Stimulated activated memory B cell treated with anti-CD40 and anti-IgM and Interleukin-4, amounts not matched to agents 10 μg/mL and 1 μg/mL and 100 μg/mL, for 72 hours (primary cell): ENCODE data around the gene PCDHGA8.
"Not testable (repeated sequence)": the region's sequence is repeated elsewhere in the genome, so short reads cannot be mapped to it uniquely, and the experiment has no call there.

Experiments used
- ATAC-seq: fragments of 150-1000 bp; cut with Tn5 transposase; 2 replicates; pipeline ENCODE4 v1.10.0; 2021
- H3K27ac Mint-ChIP-seq: one replicate; pipeline ENCODE4 v1.8.0; 2022; ENCODE audit warnings: mild to moderate bottlenecking, mixed read lengths
- H3K27me3 Mint-ChIP-seq: one replicate; pipeline ENCODE4 v1.8.0; 2022; ENCODE audit warnings: mixed read lengths
- H3K36me3 Mint-ChIP-seq: one replicate; pipeline ENCODE4 v1.8.0; 2022; ENCODE audit warnings: mixed read lengths
- H3K4me1 Mint-ChIP-seq: one replicate; pipeline ENCODE4 v1.8.0; 2022; ENCODE audit warnings: mixed read lengths
- H3K4me3 Mint-ChIP-seq: one replicate; pipeline ENCODE4 v1.8.0; 2022; ENCODE audit warnings: mild to moderate bottlenecking, moderate library complexity, mixed read lengths
- H3K9me3 Mint-ChIP-seq: one replicate; pipeline ENCODE4 v1.8.0; 2022; ENCODE audit warnings: mixed read lengths

Gene PCDHGA8

DNA sequence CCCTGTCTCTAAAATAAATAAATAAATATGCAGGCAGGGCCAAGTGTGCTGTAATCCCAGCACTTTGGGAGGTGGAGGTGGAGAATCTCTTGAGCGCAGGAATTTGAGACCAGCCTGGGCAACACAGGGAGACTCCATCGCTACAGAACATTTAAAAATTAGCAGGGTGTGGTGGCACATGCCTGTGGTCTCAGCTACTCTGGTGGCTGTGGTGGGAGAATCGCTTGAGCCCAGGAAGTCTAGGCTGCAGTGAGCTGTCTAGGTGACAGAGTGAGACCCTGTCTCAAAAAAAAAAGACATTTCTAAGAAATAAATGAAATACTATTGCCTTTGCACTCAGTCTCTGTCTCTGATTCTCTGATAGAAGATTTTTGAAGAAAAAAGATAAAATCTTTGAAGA, 19.1 kb downstream of the PCDHGA8 start:
- no peak overlapping the region for H3K27ac Mint-ChIP-seq
- peaks cover 12% of the 10 kb centered on the region for H3K9me3 Mint-ChIP-seq
- ATAC-seq: no peak
- H3K4me1 Mint-ChIP-seq: peaks cover 20% of the 10 kb centered on the region
- peaks cover 74% of the 10 kb centered on the region for H3K27me3 Mint-ChIP-seq
- no peak overlapping the region for H3K4me3 Mint-ChIP-seq
- peaks cover 12% of the 10 kb centered on the region for H3K36me3 Mint-ChIP-seq

DNA sequence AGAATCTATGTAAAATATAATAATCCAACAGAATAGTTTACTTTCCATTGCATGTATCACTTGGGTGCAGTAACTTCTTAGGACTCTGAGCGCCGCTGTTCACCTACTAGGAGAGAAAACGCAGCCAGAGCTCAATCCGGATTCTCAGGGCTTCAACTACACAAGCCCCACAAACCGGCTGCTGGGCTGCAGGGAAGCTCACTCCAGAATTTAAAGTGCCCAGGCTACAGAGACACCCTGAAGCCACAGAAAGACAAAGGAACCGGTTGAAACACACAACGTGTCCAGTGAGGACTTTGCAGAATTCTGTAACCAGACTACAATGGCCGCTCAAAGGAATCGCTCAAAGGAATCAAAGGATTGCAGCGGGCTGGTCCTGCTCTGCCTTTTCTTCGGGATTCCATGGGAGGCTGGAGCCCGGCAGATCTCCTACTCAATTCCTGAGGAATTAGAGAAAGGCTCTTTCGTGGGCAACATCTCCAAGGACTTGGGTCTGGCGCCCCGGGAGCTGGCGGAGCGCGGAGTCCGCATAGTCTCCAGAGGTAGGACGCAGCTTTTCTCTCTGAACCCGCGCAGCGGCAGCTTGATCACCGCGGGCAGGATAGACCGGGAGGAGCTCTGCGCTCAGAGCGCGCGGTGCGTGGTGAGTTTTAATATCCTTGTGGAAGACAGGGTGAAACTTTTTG, 20.6 kb downstream of the PCDHGA8 start, which contains the start of gene PCDHGA10:
PCDHGA10 (plus strand) TSS at position 134 of the 686 bp plus-strand sequence; CDS start at position 323, 189 bp downstream.
- H3K27ac Mint-ChIP-seq: peak within 1 kb of the TSS; percentile 47
- peaks cover 24% of the 10 kb centered on the region for H3K4me1 Mint-ChIP-seq
- ATAC-seq: peak; percentile 68
- H3K27me3 Mint-ChIP-seq: peaks cover 76% of the 10 kb centered on the region
- H3K4me3 Mint-ChIP-seq: peak within 1 kb of the TSS; percentile 83
- H3K36me3 Mint-ChIP-seq: peaks cover 12% of the 10 kb centered on the region
- H3K9me3 Mint-ChIP-seq: peaks cover 14% of the 10 kb centered on the region

DNA sequence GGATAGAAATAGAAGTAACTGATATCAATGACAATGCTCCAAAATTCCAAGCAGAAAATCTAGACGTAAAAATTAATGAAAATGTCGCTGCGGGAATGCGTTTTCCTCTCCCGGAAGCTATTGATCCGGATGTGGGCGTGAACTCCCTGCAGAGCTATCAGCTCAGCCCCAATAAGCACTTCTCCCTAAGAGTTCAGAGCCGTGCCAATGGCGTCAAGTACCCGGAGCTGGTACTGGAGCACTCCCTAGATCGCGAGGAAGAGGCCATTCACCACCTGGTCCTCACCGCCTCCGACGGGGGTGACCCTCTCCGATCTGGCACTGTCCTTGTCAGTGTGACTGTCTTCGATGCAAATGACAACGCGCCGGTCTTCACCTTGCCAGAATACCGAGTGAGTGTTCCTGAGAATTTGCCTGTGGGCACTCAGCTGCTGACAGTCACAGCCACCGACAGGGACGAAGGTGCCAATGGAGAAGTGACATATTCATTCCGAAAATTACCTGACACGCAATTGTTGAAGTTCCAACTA, 21.2 kb downstream of the PCDHGA8 start:
- H3K27ac Mint-ChIP-seq: peak overlapping the region; percentile 47
- H3K27me3 Mint-ChIP-seq: peaks cover 76% of the 10 kb centered on the region
- H3K9me3 Mint-ChIP-seq: peaks cover 14% of the 10 kb centered on the region
- no peak for ATAC-seq
- H3K4me1 Mint-ChIP-seq: peaks cover 25% of the 10 kb centered on the region
- H3K4me3 Mint-ChIP-seq: peak overlapping the region; percentile 83
- peaks cover 12% of the 10 kb centered on the region for H3K36me3 Mint-ChIP-seq

DNA sequence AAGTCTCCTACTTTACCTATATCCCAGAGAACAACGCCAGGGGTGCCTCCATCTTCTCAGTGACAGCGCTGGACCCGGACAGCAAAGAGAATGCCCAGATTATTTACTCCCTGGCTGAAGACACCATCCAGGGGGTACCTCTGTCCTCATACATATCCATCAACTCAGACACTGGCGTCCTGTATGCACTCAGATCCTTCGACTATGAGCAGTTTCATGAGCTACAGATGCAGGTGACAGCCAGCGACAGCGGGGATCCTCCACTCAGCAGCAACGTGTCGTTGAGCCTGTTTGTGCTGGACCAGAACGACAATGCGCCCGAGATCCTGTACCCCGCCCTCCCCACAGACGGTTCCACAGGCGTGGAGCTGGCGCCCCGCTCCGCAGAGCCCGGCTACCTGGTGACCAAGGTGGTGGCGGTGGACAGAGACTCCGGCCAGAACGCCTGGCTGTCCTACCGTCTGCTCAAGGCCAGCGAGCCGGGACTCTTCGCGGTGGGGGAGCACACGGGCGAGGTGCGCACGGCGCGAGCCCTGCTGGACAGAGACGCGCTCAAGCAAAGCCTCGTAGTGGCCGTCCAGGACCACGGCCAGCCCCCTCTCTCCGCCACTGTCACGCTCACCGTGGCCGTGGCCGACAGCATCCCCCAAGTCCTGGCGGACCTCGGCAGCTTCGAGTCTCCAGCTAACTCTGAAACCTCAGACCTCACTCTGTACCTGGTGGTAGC, 22.3 kb downstream of the PCDHGA8 start:
- Mint-ChIP-seq H3K36me3 (peaks cover 12% of the 10 kb centered on the region), H3K9me3 (peaks cover 11% of the 10 kb centered on the region), H3K27me3 (peaks cover 70% of the 10 kb centered on the region), H3K4me3 (peak overlapping the region; percentile 47), H3K4me1 (peaks cover 25% of the 10 kb centered on the region)
- not testable (repeated sequence) for H3K27ac Mint-ChIP-seq, ATAC-seq

DNA sequence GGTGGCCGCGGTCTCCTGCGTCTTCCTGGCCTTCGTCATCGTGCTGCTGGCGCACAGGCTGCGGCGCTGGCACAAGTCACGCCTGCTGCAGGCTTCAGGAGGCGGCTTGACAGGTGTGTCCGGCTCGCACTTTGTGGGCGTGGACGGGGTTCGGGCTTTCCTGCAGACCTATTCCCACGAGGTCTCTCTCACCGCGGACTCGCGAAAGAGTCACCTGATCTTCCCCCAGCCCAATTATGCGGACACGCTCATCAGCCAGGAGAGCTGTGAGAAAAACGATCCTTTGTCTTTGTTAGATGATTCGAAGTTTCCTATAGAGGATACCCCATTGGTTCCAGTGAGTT, 22.8 kb downstream of the PCDHGA8 start:
- not testable (repeated sequence) for ATAC-seq, H3K9me3 Mint-ChIP-seq, H3K27ac Mint-ChIP-seq, H3K36me3 Mint-ChIP-seq
- H3K27me3 Mint-ChIP-seq: peaks cover 64% of the 10 kb centered on the region
- peak overlapping the region; percentile 47 for H3K4me3 Mint-ChIP-seq
- H3K4me1 Mint-ChIP-seq: peaks cover 25% of the 10 kb centered on the region

DNA sequence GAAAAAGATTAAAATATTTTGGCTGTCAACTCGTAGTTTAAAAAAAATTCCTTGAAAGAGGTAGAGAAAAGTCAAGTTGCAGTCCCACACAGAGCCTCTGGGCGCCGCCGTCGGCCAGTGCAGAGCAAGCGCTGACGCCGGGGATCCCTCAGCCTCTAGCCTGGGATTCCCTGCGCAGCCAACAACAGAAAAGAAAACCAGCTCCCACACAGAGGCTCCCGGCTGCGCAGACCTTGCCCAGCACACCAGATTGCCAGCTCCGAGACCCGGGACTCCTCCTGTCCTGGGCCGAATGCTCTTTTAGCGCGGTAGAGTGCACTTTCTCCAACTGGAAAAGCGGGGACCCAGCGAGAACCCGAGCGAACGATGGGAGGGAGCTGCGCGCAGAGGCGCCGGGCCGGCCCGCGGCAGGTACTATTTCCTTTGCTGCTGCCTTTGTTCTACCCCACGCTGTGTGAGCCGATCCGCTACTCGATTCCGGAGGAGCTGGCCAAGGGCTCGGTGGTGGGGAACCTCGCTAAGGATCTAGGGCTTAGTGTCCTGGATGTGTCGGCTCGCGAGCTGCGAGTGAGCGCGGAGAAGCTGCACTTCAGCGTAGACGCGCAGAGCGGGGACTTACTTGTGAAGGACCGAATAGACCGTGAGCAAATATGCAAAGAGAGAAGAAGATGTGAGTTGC, 25.2 kb downstream of the PCDHGA8 start, which contains the start of gene PCDHGB7:
PCDHGB7 (plus strand) TSS at position 184 of the 679 bp plus-strand sequence; CDS start at position 367, 183 bp downstream.
- peak within 1 kb of the TSS; percentile 75 for H3K4me3 Mint-ChIP-seq
- H3K4me1 Mint-ChIP-seq: peaks cover 32% of the 10 kb centered on the region
- not testable (repeated sequence) for H3K27ac Mint-ChIP-seq, ATAC-seq, H3K36me3 Mint-ChIP-seq
- peaks cover 10% of the 10 kb centered on the region for H3K9me3 Mint-ChIP-seq
- peaks cover 78% of the 10 kb centered on the region for H3K27me3 Mint-ChIP-seq

DNA sequence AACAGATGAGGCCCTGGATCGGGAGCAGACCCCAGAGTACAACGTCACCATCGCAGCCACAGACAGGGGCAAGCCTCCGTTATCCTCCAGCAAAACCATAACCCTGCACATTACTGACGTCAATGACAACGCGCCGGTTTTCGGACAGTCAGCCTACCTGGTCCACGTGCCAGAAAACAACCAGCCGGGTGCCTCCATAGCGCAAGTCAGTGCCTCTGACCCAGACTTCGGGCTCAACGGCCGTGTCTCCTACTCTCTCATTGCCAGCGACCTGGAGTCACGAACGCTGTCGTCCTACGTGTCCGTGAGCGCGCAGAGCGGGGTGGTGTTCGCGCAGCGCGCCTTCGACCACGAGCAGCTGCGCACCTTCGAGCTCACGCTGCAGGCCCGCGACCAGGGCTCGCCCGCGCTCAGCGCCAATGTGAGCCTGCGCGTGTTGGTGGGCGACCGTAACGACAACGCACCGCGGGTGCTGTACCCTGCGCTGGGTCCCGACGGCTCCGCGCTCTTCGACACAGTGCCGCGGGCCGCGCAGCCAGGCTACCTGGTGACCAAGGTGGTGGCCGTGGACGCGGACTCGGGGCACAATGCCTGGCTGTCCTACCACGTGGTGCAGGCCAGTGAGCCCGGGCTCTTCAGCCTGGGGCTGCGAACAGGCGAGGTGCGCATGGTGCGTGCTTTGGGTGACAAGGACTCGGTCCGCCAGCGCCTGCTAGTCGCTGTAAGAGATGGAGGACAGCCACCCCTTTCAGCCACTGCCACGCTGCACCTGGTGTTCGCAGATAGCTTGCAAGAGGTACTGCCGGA, 26.8 kb downstream of the PCDHGA8 start:
- H3K27me3 Mint-ChIP-seq: peaks cover 78% of the 10 kb centered on the region
- H3K36me3 Mint-ChIP-seq: no peaks in the 10 kb centered on the region
- H3K4me3 Mint-ChIP-seq: no peak overlapping the region
- H3K27ac Mint-ChIP-seq: no peak overlapping the region
- peaks cover 17% of the 10 kb centered on the region for H3K4me1 Mint-ChIP-seq
- ATAC-seq: no peak
- H3K9me3 Mint-ChIP-seq: peaks cover 13% of the 10 kb centered on the region

DNA sequence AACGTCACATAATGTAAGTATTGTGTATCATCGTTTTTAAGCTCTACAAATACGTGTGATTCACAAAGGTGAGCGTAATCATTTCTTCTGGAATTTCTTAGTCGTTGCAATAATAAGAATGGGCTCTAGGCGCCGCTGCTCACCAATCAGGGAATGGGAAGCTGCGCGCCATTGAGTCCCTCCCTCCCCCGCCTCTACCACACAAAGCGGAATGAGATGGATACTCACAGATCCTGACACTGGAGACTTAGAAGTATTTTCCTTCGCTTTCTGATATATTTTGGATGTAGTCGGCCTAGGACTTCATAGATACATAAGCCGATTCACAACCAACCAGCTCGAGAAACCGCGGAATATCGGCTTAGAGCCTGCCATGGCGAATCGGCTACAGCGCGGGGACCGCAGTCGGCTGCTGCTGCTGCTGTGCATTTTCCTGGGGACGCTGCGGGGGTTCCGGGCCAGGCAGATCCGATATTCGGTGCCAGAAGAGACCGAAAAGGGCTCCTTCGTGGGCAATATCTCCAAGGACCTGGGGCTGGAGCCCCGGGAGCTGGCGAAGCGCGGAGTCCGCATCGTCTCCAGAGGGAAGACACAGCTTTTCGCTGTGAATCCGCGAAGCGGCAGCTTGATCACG, 28.5 kb downstream of the PCDHGA8 start, which contains the start of gene PCDHGA11:
PCDHGA11 (plus strand) TSS at position 197 of the 634 bp plus-strand sequence; CDS start at position 374, 177 bp downstream.
- no peaks in the 10 kb centered on the region for H3K36me3 Mint-ChIP-seq
- peaks cover 62% of the 10 kb centered on the region for H3K27me3 Mint-ChIP-seq
- no peak within 1 kb of the TSS for H3K27ac Mint-ChIP-seq
- ATAC-seq: no peak
- H3K4me1 Mint-ChIP-seq: peaks cover 12% of the 10 kb centered on the region
- H3K4me3 Mint-ChIP-seq: peak within 1 kb of the TSS; percentile 75
- H3K9me3 Mint-ChIP-seq: peaks cover 13% of the 10 kb centered on the region

DNA sequence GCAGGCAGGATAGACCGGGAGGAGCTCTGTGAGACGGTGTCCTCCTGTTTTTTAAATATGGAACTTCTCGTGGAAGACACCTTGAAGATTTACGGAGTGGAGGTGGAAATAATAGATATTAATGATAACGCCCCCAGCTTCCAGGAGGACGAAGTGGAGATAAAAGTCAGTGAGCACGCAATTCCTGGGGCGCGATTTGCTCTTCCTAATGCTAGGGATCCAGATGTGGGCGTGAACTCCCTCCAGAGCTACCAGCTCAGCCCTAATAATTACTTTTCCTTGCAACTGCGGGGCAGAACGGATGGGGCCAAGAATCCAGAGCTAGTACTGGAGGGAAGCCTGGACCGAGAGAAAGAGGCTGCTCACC, 29.0 kb downstream of the PCDHGA8 start:
- H3K36me3 Mint-ChIP-seq: no peaks in the 10 kb centered on the region
- no peak overlapping the region for H3K27ac Mint-ChIP-seq
- peaks cover 13% of the 10 kb centered on the region for H3K9me3 Mint-ChIP-seq
- peak overlapping the region; percentile 75 for H3K4me3 Mint-ChIP-seq
- peaks cover 57% of the 10 kb centered on the region for H3K27me3 Mint-ChIP-seq
- no peak for ATAC-seq
- peaks cover 12% of the 10 kb centered on the region for H3K4me1 Mint-ChIP-seq

DNA sequence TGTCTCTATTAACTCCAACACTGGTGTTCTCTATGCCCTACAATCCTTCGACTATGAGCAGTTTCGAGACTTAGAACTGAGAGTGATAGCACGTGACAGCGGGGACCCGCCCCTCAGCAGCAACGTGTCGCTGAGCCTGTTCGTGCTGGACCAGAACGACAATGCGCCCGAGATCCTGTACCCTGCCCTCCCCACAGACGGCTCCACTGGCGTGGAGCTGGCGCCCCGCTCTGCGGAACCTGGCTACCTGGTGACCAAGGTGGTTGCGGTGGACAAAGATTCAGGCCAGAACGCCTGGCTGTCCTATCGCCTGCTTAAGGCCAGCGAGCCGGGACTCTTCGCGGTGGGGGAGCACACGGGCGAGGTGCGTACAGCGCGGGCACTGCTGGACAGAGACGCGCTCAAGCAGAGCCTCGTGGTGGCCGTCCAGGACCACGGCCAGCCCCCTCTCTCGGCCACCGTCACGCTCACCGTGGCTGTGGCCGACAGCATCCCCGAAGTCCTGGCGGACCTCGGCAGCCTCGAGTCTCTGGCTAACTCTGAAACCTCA, 30.4 kb downstream of the PCDHGA8 start:
- Mint-ChIP-seq H3K27ac (no peak overlapping the region), H3K9me3 (peaks cover 13% of the 10 kb centered on the region), H3K27me3 (peaks cover 49% of the 10 kb centered on the region), H3K4me1 (peaks cover 10% of the 10 kb centered on the region), H3K4me3 (no peak overlapping the region), H3K36me3 (peaks cover 7% of the 10 kb centered on the region)
- ATAC-seq: no peak

DNA sequence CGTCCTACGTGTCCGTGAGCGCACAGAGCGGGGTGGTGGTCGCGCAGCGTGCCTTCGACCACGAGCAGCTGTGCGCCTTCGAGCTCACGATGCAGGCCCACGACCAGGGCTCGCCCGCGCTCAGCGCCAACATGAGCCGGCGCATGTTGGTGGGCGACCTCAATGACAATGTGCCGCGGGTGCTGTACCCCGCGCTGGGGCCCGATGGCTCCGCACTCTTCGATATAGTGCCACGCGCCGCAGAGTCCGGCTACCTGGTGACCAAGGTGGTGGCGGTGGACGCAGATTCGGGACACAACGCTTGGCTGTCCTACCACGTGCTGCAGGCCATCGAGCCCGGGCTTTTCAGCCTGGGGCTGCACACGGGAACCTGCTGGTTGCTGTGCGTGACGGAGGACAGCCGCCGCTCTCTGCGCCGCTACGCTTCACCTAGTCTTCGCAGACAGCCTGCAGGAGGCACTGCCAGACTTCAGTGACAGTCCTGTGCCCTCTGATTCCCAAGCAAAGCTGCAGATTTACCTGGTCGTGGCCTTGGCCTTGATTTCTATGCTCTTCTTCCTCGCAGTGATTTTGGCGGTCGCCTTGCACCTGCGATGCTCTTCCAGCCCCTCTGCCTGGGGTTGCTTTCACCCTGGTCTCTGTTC, 35.5 kb downstream of the PCDHGA8 start:
- Mint-ChIP-seq H3K4me1 (peaks cover 19% of the 10 kb centered on the region), H3K9me3 (peaks cover 8% of the 10 kb centered on the region), H3K27me3 (peaks cover 51% of the 10 kb centered on the region), H3K36me3 (peaks cover 20% of the 10 kb centered on the region), H3K27ac (no peak overlapping the region), H3K4me3 (no peak overlapping the region)
- ATAC-seq: no peak

DNA sequence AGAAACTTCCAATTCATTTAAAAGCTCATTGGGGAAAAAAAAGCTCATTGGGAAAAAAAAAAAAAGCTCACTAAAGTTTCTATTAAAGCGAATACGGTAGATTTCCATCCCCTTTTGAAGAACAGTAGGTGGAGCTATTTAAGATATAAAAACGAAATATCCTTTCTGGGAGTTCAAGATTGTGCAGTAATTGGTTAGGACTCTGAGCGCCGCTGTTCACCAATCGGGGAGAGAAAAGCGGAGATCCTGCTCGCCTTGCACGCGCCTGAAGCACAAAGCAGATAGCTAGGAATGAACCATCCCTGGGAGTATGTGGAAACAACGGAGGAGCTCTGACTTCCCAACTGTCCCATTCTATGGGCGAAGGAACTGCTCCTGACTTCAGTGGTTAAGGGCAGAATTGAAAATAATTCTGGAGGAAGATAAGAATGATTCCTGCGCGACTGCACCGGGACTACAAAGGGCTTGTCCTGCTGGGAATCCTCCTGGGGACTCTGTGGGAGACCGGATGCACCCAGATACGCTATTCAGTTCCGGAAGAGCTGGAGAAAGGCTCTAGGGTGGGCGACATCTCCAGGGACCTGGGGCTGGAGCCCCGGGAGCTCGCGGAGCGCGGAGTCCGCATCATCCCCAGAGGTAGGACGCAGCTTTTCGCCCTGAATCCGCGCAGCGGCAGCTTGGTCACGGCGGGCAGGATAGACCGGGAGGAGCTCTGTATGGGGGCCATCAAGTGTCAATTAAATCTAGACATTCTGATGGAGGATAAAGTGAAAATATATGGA, 38.1 kb downstream of the PCDHGA8 start, which contains the start of gene PCDHGA12:
PCDHGA12 (plus strand) TSS at position 176 of the 782 bp plus-strand sequence; CDS start at position 429, 253 bp downstream.
- Mint-ChIP-seq H3K4me1 (peaks cover 19% of the 10 kb centered on the region), H3K9me3 (peaks cover 9% of the 10 kb centered on the region), H3K27me3 (peaks cover 42% of the 10 kb centered on the region), H3K4me3 (peak within 1 kb of the TSS; percentile 77), H3K27ac (peak within 1 kb of the TSS; percentile 31), H3K36me3 (peaks cover 25% of the 10 kb centered on the region)
- ATAC-seq: peak; percentile 63

DNA sequence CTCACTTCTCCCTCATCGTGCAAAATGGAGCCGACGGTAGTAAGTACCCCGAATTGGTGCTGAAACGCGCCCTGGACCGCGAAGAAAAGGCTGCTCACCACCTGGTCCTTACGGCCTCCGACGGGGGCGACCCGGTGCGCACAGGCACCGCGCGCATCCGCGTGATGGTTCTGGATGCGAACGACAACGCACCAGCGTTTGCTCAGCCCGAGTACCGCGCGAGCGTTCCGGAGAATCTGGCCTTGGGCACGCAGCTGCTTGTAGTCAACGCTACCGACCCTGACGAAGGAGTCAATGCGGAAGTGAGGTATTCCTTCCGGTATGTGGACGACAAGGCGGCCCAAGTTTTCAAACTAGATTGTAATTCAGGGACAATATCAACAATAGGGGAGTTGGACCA, 38.9 kb downstream of the PCDHGA8 start:
- H3K27me3 Mint-ChIP-seq: peaks cover 42% of the 10 kb centered on the region
- ATAC-seq: peak; percentile 45
- peak overlapping the region; percentile 77 for H3K4me3 Mint-ChIP-seq
- H3K27ac Mint-ChIP-seq: peak overlapping the region; percentile 31
- peaks cover 19% of the 10 kb centered on the region for H3K4me1 Mint-ChIP-seq
- H3K36me3 Mint-ChIP-seq: peaks cover 25% of the 10 kb centered on the region
- peaks cover 9% of the 10 kb centered on the region for H3K9me3 Mint-ChIP-seq
